Measurements from ENCODE around the gene GRID1.
"Not testable (repeated sequence)": the region's sequence is repeated elsewhere in the genome, so short reads cannot be mapped to it uniquely, and the experiment has no call there.

The GRID1 gene

GRCh38 chr10:85848756-85849155 lies 517.8 kb downstream of the GRID1 start:
- no peak for DNase-seq

- DNase-seq, result no peak
Measured at GRCh38 chr10:85847085-85847484, 519.5 kb downstream of the GRID1 start.

DNA sequence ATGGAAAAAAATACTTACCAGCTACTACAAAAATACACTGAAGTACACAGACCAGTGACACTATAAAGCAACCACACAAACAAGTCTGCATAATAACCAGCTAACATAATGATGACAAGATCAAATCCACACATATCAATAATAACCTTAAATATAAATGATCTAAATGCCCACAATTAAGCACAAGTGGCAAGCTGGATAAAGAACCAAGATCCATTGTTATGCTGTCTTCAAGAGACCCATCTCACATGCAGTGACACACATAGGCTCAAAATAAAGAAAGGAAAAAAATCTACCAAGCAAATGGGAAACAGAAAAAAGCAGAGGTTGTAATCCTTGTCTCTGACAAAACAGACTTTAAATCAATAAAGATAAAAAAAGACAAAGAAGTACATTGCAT lies 527.9 kb downstream of the GRID1 start:
- not testable (repeated sequence) for DNase-seq

- no peak for DNase-seq
Measured at GRCh38 chr10:85832988-85833387, 533.6 kb downstream of the GRID1 start.

GRCh38 chr10:85831422-85831821 lies 535.2 kb downstream of the GRID1 start:
- no peak for DNase-seq

- DNase-seq, result no peak
Measured at GRCh38 chr10:85826377-85826776, 540.2 kb downstream of the GRID1 start.

GRCh38 chr10:85811405-85811804 lies 555.2 kb downstream of the GRID1 start:
- no peak for DNase-seq

- no peak for DNase-seq
Measured at GRCh38 chr10:85810674-85811073, 555.9 kb downstream of the GRID1 start.

DNA sequence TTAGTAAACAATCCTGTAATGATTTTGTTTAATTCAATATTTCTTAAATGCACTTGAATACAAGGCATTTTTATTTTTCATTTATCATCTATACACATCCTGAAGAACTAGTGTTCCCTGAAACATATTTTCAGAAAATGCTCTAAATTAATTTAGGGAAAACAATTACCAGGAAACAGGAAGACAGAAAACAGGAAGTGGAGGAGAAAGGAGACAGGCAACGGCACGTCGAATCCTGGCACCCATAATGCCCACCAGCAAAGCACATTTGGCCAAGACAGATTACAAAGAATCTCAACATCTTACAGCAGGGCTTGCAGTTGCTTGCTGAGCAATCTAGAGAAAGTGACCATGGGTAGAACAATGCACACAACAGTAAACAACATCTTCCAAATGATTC lies 571.1 kb downstream of the GRID1 start:
- no peak for DNase-seq

DNA sequence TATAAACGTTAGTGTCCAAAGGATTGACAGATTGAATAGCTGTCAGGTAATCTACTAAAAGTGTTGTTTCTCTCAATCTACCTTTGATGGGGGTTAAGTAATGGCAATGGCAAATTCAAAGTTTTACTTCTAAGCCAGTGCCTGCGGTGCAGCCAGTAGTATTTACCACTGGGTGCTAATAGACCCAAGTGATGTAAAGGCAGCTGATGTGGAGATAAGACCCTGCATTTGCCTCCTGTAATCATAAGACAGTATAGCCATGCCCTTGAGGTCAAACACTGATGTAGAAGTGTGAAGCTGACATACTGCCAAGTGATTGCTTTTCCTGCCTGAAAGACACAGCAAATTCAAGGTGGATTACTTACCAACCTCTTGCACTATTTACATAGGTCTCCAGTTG lies 572.0 kb downstream of the GRID1 start:
- DNase-seq, result no peak

GRCh38 chr10:85792533-85792858 lies 574.1 kb downstream of the GRID1 start:
- DNase-seq, result no peak

- DNase-seq, result no peak
Measured at GRCh38 chr10:85791818-85792532, 574.6 kb downstream of the GRID1 start.

- DNase-seq, result no peak
Measured at GRCh38 chr10:85789982-85790789, 576.4 kb downstream of the GRID1 start.

- DNase-seq, result no peak
Measured at GRCh38 chr10:85789125-85789524, 577.5 kb downstream of the GRID1 start.

GRCh38 chr10:85788570-85788969 lies 578.0 kb downstream of the GRID1 start:
- DNase-seq, result peak; percentile 55

DNA sequence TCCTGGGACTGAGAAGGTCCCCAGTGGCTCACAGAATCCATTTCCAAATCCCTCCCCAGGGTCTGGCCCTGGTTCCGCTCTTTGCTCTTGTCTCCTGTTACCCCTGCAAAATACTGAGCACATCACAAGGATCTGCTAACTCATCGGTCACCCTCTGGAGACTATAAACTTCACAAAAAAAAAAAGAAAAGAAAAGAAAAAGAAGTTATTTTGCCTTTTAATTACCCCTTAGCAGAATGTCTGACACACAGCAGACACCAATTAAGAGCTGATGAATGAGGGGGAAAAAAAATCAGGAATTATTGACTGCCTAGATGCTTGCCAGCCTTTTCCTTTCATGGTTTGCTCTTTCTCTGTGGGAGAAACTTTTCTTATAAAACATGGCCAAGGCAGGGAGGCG lies 578.7 kb downstream of the GRID1 start:
- DNase-seq, result no peak

DNA sequence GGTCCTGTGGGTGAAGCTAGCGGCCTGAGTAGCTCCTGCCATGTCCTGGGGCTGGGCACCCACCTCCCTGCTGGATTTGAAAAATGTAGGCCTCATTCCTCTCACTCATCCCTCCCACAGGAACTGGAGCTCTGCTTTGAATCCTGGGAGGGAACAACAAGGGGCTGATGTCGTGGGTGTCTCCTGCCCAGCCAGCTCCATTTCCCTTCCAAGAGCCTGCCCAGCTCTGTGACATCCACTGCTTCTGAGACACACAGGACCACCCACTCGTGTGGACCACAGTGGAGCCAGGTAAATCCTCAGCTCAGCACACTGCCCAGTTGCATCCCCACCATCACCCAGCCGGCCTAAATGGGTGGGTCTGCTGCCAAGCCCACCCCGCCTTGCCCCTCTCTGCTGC lies 579.2 kb downstream of the GRID1 start:
- no peak for DNase-seq

DNA sequence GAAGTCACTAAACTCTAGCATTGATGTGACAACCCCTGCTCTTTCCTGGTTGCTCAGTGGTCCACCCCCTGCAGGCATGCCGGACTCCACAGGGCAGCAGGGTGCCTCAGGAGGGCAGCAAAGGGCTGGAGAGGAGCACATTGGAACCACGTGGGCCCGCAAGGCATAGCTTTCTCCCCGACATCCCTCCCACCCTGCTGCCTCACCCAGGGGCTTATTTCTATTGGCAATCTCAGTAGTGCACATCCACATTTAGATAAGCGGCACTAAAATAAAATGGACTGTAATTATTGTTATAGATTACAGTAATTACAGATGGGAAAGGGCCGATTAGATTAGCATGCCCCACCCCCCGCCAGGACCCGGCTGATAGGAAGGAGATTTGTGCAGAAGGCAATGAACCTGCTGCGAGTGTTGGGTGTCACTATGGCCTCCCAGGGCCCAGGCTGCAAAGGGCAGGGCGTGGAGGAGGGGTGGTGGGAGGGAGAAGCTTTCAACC lies 580.1 kb downstream of the GRID1 start:
- DNase-seq, result no peak

GRCh38 chr10:85784792-85785191 lies 581.8 kb downstream of the GRID1 start:
- DNase-seq, result peak; percentile 59

GRCh38 chr10:85781404-85781803 lies 585.2 kb downstream of the GRID1 start:
- DNase-seq, result no peak

- no peak for DNase-seq
Measured at GRCh38 chr10:85778074-85778473, 588.5 kb downstream of the GRID1 start.

DNA sequence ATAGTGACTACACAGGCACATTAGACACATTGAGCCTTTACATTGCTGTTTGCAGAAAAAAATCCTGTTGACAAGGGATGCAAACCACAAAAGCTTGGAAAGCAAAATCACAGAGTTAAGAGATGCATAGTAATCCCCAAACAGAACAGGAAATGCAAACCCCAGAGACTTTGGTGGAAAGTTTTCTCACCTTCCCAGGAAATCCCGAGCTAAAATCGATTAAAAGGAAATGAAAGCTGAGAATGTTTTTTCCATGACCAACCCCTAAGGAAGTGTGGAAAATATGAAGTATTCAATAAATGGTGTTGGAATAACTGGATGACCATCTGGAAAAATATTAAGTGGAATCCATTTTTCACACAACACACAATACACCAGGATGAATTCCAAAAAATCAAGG lies 598.7 kb downstream of the GRID1 start:
- no peak for DNase-seq

DNA sequence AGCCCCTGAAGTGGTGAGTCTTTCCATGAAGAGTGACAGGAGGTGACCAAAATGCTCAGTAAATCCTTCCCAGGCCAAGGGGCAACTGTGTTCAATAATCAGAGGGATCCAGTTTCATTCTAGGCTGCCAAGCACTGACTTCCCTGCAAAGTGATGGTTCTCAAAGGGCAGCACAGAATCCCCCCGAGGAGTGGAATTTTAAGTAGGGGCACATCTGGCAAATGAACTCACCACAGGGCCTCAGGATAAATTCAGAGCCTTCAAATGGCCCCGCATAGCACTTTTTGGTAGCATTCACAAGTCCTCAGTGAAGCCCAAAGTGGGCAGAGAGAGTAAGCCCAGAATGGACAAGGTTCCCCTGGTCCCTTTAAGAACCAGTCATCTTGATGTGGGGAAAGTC lies 602.5 kb downstream of the GRID1 start:
- DNase-seq, result no peak

DNA sequence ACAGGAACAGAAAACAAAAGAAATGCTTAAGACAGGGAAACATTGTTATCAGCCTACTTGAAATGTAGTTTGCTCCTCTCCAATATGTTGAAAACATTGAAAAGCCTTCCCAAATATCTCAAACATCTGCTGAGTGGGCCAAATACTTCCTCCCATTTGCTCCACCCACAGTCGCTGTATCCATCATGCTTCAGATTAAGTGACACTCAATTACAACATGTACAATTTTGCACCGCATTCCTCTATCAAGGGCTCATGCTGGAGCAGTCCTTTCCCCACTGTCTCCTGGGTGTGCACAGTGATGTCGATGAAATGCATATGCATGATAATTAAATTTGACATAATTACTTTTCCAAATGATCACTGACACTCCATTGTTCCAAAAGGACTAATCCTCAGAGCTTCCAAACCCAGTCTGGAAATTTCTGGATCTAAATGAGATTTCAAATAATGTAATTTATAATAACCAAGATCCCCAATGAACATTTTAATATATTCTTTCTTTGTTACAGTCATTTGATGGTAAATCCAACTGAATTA lies 604.6 kb downstream of the GRID1 start:
- no peak for DNase-seq

Data from retina (tissue), 1 donor.